ENCODE measurements around the gene RBPJL.

The RBPJL gene, protein sequence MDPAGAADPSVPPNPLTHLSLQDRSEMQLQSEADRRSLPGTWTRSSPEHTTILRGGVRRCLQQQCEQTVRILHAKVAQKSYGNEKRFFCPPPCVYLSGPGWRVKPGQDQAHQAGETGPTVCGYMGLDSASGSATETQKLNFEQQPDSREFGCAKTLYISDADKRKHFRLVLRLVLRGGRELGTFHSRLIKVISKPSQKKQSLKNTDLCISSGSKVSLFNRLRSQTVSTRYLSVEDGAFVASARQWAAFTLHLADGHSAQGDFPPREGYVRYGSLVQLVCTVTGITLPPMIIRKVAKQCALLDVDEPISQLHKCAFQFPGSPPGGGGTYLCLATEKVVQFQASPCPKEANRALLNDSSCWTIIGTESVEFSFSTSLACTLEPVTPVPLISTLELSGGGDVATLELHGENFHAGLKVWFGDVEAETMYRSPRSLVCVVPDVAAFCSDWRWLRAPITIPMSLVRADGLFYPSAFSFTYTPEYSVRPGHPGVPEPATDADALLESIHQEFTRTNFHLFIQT
- 0 to 0.99 (median 0) reads per million in 17 experiments for total RNA-seq

DNA sequence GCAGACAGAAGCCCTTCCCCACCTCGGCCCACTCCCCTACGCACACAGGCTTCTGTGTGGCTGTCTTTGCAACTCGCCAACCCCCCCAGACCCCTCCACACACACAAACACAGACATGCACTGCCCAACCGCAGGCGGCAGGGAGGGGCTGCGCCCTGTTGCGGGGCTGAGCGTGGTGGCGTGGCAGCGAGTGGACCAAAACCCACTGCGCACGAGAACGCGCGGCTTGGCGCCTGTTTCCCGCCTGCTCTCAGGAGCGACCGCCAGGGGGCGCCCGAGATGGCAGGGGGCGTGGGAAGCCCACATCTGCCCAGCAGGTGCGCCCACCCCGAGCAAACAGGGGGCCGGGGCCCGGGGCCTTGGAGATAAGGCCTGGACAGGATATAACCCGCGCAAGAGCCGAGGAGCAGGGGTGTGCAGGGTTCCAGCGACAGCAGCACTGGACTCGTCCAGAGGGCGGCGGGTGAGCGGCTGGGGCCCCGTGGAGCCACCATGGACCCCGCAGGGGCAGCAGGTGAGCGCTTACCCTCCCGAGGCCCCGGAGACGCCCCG is at the start of gene RBPJL:
Gene RBPJL, plus strand, starts transcription at position 410 of the 552 bp plus-strand sequence. Its CDS starts 83 bp downstream, at position 493.
- peak in 3 of 4 experiments; percentile 47 to 66 (median 54) for DNase-seq

DNA sequence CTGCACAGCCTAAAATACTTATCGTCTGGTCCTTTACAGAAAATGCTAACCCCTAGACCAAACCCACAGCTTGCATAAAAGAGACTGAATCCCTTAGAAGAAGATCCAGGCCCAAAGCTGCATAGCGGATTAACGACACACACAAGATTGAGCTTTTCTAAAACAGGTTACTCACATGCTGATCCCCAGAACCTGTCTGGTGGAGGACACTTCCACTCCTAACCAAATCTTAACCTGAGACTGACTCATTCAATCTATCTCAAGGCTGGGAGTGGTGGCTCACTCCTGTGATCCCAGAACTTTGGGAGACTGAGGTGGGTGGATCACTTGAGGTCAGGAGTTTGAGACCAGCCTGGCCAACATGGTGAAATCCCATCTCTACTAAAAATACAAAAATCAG is 49.5 kb upstream of the RBPJL start:
- DNase-seq: no peak

DNA sequence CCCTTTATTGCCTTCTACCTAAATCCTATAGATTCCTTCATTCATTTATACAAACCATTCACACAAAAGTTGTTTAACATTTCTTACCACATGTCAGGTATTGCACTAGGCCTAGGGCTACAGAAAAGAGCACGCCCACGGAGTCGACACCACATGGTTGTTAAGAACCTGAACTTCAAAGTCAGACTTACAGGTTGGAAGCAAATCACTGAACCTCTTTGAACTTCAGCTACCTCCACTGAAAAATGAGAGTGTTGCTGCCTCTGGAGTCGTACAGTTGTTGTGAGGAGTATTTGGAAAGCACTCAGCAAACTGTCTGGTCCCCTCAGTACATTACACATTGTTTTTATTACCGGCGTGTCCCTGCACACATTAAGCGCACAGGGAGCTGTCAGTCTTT is 48.9 kb upstream of the RBPJL start:
- DNase-seq: peak in 2 of 4 experiments; percentile 2 to 8

DNA sequence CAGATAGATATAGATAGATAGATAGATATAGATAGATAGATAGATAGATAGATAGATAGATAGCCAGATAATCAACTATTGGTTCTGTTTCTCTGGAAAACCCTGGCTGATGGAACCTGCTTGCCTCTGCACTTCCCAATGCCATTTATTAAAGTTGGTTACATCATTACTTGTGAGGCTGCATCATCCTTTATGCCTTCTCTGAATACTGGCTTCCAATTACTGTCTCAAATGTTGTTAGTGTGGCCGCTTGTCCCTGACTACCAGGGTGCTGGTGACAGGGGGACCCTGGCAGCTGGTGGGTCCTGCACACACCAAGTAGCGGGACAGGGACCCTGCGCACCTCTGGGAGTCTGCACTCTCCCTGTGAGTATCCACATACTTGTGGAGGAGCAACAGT is 48.4 kb upstream of the RBPJL start:
- DNase-seq: no peak

DNA sequence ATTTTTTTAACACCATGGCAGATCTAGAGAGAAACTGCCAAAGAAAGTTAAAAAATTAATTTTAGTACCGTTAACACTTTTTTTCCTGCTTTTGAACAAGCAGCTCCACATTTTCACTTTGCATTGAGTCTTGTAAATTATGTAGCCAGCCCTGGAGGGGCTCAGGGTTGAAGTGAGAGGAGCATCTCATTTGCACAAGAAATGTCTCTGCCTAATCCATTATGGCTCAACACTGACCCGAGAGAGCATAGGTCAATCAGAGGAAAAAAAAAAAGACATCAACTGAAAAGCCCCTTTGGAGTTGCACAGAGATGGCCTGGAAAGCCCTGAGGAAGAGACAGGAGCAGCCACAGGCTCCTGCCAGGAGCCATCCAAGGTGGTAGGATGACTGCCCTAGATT is 48.0 kb upstream of the RBPJL start:
- no peak for DNase-seq

DNA sequence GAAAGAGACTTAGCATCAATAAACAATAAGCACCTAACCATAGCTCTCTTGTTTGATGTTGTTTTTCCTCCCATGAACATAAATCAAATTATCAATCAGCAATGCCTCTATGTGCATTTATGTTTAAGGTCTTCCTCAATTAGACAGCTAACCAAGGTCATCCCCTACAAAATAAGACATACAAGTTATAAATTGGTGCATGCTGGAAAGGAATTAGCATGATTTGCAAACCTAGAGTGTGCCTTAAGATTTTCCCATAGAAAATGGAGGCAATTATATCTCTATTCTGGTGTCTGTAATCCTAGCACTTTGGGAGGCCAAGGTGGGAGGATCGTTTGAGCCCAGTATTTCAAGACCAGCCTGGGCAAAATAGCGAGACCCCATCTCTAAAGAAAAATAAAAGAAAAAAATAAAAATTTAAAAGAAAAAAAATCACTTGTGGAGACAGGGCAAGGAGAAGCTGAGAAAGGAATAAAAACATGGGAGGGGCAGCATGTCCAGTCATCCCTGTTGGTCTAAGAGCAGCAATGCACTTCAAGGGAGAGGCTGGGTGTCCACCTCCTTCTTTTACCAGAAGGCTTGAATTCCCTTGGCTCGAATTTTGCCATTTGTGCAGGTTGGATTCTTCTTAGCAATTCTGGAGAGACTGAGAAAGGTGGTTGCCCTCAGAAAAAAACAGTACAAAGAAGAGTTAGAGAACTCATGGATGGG is 42.9 kb upstream of the RBPJL start:
- DNase-seq: no peak

DNA sequence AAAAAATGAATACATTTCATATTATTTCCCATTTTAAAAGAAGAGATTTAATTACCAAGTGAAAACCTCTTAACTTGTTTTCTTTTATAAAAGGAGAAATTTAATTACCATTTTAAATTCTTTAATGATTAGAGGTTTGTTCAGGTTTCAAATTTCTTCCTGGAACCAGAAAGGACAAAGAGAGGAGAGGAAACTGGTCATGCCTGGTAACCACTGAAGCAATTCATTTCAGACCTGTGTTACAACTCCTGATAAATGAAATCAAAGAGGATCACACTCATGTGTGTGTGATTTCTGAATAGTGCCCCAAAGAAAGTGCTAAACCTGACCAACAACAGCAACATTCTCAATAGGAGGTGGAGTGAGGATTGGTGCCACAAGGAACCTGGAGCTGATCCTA is 39.7 kb upstream of the RBPJL start:
- no peak for DNase-seq

DNA sequence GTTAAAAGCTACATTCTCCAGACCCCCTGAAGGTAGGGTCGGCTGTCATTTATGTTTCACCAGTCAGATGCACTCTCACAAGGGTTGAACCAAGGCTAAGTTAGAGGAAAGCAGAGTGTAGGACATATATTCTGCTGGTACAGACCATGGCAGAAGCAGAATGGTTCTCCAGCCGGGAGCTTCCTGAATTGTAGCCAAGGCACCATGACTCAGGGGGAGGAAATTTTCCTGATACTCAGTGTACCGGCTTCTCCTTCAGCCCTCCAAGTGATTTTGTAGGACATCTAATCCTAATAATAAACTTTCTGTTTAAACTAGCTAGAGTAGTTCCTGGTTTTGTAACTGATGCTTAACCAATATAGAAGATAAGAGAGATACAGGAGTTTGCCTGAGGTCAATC is 38.1 kb upstream of the RBPJL start:
- DNase-seq: no peak

DNA sequence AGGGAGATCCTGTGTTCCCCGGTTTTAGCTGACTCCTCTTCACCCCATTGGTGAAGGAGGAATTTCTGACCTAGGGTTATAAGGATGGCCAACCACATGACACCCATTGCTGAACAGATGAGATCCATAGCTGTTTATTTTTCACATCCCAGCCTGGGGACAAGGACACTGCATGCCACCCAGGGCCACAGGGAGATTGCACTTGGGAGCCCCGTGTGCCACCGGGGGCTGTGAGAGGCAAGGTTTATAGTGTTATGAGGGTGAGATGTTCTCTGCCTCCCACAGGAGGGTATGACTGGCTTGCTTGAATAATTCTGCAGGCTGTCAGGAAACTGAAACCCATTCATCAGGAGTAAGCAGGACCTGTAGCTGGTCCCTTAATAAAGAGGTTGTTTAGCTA is 37.6 kb upstream of the RBPJL start:
- no peak for DNase-seq

DNA sequence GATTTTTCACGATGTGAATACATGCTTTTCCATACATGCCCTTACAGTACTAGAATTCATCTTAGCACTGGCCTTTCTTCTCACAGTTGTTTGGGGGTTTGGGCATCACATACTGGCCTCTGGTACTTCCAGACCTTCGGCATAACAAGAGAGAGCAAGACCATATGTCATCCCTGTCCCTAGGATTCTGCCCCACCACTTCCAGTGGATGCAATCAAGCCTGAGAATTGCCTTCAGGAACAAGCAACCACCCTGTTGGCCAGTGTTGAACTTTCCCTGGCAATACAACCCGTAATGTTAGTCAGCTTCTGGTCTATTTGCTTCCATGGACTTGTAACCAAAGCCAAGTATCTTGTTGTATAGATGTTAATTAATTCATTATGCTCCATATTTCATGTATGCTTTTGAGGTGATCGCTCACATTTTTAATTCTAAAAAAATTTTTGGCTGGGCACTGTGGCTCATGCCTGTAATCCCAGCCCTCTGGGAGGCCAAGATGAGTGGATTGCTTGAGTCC is 36.8 kb upstream of the RBPJL start:
- DNase-seq: no peak

DNA sequence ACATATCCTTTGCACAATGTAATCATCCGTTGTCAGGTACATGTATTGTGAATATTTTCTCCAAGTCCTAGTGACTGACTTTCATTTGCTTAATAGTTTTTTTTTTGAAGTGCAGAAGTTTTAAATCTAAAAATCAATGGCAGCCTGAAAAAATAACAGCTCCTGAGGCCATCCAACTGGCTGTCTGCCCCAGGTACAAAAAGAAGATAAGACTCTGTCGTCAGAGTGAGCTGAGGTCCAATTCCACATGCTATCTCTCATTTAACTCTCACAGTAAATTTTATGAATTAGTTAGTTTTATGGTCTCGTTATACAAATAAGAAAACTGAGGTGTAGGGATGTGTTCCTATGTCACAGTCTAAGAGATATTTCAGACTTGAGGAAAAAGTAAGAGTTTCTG is 31.3 kb upstream of the RBPJL start:
- DNase-seq: no peak

DNA sequence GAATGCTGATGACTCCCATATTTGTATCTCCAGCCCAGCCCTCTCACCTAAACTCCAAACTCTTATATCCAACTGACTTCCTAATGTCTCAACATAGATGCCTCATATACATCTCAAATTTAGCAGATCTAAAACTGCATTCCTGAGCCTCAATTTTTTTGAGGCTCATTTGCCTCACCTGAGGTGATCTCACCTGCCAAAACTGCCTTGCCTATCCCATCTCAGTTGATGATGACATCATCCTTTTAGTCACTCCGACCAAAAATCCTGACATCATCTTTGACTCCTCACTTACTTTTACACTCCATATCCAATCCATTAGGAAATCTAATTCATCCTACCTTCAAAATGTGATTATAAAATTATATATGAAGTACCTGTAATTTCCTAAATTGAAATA is 26.6 kb upstream of the RBPJL start:
- no peak for DNase-seq

DNA sequence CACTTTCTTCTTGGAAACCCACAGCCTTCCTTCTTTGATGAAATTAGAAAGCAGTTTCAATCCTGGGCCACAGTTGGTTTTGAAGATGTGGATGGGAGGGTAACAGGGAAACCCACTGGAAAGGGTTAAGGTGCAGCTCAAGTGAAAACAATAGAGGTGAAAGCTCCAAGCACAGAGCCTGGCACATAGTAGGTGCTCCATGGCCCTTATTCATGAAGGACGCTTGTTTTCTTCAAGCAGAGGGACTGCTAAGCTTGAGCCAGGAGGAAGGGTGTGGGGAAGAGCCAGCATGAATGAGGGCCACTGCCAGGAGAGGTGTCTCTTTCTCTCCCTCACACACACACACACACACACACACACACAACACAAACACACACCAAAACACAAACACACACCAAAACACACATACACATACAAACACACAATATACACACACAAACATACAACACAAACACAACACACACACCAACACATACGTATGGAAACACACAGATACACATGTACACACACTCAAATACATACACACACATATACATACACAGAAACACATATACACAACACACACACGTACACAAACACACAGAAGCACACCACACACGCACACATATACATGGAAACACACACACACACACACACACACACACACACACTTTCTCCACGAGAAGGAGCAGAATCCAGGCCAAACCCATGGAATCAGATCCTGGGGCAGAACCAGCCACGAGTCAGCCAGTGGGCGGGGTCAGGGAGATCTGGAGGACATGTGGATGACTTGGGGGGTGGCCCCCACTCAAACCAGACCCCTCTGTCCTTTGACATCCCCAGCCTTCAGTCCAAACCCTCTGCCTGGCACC is 23.7 kb upstream of the RBPJL start:
- no peak for DNase-seq

DNA sequence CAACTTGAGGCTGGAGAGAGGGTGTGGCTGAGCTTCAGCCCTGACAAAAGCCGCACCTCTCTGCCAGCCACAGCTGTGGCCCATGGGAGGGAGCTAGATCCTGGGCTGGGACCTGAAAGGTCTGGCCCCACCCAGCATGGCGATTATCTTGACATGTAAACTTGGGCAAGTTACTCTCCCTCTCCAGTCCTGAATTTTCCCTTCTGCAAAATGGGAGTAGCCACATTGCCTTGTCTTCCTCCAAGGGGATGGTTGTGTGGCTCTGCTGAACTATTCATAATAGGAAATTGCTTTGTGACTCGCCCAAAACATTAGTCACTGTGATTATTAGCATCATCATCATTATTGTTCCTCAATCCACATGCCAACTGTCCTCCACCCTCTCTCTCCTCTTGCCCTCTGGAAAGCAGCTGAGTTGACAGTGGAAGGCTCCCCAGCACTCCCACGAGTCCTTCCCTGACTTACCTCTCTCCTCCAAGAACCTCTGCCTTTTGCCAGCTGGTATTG is 23.0 kb upstream of the RBPJL start:
- DNase-seq: peak in 3 of 4 experiments; percentile 11 to 40 (median 23)

DNA sequence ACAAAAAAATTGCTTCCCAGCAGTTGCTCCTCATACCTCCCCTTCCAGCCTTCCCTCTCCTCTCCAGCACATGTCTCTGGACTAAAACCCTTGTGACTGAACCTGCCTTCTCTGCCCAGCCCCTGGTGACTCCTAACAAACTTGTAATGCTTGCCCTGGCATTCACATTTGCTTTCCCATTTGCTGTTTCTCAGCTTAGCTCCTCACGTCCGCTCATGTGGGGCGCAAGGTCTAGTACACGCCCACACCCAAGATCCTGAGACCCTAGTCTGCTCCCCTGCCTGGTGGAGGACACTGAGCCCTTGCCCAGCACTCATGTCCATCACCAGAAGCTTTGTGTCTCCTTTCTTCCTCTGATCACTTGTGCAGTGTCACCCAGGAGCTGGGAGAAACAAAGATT is 18.3 kb upstream of the RBPJL start:
- no peak for DNase-seq

DNA sequence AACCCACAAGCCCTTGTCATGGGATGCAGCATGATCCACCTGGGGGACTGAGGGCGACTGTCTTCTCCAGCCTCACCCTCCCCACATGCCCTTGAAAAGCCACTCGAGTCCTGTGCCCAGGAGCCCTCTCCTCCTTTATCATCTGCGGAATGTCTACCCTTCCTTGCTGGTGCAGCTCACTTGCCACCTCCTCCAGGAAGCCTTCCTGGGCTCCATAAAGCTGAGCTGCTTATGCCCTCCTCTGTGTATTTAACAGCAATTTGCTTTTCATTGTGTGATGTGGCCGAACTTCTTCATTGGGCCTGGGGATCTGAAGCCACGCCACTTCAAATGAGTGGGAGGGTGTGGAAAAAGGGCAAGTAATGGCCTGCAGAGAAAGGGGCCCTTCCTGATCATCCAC is 17.8 kb upstream of the RBPJL start:
- no peak for DNase-seq

DNA sequence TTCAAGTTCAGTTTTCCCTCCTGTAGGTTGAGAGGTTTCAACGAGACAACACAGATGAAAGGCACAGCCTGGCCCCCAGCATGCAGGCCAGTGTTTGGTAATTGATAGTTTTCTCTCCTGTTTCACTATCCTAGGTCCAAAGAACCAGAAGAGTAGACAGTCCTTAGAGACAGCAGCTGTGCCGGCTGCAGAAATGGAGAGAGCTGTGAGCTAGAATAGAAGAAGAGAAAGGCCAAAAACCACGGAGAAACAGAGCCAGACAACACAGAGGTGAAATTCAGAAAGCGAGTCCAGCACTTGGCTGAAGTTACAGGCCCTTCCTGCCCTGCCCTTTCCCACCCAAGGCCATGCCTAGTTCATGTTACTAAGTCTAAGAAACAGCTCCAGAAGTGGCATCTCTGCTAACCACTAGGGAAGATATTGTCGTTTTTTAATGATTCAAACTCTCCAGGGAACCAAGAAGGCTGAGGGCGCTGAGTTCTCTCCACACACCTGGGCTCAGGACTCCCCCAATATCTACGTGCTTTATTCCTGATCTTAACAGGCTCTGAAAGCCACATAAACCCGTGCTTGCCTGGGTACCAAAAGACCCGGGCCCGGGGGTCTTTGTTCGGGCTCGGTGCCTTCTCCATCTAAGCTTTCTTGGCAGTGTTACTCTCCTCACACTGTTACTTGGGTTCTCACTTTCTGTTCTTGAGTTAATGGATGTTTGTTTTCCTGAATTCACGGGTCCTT is 16.5 kb upstream of the RBPJL start:
- no peak for DNase-seq

DNA sequence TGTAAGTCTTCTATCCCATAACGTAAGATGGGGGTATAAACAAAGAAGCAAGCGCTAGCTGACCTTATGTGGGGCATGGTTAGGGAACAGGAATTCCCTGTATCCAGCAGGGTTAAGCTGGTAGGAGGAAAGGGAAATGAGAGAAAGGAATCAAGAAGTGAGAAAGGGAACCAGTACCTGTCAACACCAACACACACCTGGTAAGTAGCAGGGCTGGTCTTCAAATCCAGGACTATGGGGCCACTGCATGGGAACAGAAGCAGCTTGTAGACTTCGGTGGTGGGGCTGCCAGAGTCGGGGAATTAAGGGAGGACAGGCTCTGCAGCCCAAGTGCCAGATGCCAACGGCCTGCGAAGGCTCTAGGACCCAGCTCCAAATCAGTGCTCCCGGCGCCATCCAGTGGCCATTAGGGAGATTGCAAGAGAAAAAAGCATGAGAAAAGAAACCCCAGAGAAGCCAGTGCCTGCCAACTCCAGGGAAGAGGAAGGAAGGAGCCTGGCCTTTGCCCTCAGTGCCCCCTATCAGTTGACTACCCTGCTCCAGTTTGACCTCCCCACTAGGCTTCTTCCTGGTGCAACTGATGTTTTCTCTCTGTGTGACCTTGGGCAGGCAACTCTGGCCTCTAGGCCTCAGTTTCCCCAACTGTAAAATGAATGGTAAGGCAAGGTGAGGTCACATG is 15.8 kb upstream of the RBPJL start:
- DNase-seq: peak; percentile 87 to 92 (median 88)

DNA sequence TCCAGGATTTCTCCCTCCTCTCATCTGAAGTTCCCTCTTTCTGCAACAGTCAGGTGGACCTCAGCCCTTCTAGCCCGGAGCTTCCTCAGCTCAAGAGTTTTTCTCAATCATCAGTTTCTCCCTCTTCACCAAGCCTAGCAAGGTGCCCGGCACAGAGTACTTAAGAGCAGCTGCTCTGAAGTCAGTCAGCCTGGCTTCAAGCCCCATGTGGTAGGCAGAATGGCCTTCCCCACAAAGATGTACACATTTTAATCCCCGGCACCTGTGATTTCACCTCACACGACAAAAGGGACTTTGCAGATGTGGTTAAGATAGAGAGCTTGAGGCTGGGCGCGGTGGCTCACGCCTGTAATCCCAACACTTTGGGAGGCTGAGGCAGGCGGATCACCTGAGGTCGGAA is 15.1 kb upstream of the RBPJL start:
- no peak for DNase-seq

DNA sequence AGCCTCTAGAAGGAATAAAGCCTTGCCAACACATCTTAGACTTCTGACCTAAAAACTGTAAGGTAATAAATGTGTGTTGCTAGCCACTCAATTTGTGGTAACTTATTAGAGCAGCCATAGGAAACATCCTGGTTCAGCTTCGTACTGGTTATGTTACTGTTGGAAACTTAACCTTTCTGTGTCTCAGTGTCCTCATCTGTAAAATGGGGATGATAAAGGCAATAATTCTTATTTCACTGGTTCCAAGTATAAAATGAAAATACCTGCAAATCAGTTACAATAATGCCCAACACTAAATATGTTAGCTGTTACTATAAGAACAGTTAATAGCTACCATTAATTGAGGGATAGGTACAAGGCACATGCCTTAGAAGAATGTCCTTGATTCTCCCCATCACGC is 14.3 kb upstream of the RBPJL start:
- no peak for DNase-seq
